ENCODE data around the gene SAMHD1. TPM values are rescaled to one million over a fixed set of nuclear protein-coding genes. Genes with fewer than 3 reads are reported as not detected.

SAMHD1 gene
- total RNA-seq, 1 donor from 2014 or later = 95.4 TPM

DNA sequence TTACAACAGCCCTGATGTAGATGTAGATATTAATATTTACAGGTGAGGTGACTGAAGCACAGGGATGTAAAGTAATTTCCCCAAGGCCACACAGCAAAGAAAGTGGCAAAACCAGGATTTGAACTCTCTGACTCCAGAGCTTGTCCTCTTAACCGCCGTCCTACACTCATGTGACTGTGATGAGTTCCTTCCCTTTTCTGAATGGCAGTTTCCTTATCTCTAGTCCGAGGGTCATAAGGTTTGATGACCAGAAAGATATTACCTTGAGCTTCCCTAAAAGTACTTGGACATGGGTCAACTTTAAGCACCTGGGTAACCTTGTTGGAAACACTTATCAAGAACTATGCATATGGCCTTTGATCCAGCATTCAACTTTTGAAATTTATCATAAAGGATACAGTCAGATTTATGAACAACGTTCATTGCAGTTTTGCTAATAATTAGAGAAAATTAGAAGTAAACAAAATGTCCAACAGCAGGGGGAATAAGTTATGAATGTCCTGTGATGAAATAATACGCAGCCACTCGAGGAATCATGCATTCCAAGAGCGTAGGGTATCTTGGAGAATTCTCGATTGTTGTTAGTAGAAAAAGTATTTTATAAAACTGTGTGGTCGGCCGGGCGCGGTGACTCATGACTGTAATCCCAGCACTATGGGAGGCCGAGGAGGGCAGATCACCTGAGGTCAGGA lies 77.9 kb downstream of the SAMHD1 start:
- DNase-seq (ENCODE audit: low spot score) = no peak

- DNase-seq (ENCODE audit: low spot score) = no peak
Measured at GRCh38 chr20:36872852-36873251, 78.7 kb downstream of the SAMHD1 start.

GRCh38 chr20:36871640-36872570 lies 79.6 kb downstream of the SAMHD1 start:
- DNase-seq (ENCODE audit: low spot score) = no peak

DNA sequence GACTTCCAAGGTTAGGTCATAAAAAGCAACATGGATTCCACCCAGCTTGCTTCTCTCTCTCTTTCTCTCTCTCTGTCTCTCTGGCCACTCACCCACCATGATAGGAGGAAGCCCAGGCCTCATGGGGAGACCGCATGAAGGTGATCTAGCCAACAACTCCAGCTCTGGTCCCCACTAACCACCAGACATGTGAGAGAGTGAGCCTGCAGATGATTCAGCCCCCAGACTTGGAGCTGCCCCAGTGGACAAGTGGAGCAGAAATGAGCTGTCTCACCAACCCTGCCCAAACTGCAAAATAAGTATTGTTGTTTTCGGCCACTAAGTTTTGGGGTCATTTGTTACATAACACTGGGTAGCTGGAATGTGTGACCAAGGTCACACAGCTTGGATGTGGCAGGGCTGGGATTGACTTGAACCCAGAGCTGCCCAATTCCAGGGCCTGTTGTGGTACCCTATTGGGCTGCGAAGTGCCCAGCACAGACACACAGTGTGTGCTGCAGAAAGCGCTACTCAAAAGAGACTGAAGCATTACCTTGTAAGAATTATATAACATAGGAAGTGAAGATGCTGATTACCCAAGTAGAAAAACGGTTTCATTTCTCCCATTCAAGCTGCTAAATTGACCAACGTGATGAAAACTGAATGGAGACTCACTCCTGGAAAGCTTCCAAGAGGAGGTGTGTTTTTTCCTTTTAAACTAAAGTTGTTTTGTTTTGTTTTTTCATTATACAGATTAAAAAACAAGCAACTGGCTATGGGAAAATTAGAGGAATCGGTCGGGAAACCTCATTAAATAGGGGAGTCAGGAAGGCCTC lies 84.6 kb downstream of the SAMHD1 start:
- no peak for DNase-seq (ENCODE audit: low spot score)

DNA sequence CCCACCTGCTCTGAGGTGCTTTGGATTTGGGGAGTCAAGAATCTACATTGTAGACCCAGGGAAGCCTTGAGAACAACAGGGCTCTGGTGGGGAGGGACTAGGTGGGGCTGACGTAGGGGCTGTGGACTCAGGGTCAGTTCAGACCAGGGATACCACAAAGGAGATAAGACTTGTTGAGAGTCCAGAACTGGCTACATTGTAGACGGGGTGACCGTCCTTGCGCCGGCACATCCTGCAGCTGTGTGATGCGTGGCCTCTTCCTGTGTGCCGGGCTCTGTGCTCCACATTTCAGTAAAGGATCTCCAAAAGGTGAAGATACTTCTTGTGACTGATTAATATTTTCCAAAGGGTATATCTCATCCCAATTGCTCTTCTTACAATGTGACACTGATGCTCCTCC lies 85.3 kb downstream of the SAMHD1 start:
- no peak for DNase-seq (ENCODE audit: low spot score)

DNA sequence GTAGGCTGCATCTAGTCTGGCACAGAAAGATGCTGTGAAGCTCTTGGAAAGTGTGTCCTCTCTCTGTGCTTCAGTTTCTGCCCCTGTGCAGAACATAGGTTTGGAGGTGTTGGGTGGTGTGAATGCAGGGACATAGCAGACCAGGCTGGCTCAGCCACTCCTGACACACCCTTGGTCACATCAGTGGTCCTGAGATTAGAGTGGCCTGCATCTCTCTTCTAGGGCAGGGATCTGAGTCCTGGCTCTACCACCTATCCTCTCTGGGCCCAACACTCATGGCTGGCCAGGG lies 85.7 kb downstream of the SAMHD1 start:
- DNase-seq (ENCODE audit: low spot score) = no peak

- no peak for DNase-seq (ENCODE audit: low spot score)
Measured at GRCh38 chr20:36865076-36865860, 86.2 kb downstream of the SAMHD1 start.

DNA sequence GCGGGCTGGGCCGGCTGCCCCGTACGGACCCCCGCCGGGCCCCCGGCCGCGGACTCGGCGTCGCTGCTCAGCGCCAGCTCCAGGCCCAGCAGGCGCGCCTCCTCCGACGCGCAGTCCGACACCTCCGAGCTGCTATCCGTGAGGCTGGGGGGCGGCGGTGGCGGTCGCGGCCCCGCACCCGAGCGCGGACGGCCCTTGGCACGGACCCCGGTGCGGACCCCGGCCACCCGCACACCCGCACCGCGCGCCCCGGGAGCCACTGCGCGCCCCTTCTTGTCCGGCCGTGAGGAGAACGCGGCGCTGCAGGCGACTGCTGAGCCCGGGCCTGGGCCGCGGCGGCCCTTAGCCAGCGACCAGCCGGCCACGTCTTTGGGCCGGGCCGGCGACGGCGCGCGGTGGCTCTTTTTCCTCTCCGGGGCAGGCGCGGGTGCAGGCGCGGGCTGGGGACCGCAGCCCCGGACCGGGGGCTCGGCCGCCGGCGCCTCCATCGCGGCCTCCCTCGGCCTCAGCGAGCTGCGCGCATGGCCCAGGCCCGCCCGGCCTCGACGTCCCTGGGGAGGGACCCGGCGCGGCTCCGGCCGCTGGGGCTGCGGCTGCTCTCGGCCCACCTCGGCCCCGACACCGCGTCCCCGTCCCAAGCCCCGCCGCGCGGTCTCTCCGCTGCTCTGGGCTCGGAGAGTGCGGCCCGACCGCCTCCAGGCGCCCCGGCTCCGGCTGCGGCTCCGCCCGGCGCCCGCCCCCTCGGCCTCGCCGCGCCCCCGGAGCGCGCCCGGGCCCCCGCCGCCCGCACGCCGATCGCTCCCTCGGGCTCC lies 88.4 kb downstream of the SAMHD1 start:
- no peak for DNase-seq (ENCODE audit: low spot score)

DNA sequence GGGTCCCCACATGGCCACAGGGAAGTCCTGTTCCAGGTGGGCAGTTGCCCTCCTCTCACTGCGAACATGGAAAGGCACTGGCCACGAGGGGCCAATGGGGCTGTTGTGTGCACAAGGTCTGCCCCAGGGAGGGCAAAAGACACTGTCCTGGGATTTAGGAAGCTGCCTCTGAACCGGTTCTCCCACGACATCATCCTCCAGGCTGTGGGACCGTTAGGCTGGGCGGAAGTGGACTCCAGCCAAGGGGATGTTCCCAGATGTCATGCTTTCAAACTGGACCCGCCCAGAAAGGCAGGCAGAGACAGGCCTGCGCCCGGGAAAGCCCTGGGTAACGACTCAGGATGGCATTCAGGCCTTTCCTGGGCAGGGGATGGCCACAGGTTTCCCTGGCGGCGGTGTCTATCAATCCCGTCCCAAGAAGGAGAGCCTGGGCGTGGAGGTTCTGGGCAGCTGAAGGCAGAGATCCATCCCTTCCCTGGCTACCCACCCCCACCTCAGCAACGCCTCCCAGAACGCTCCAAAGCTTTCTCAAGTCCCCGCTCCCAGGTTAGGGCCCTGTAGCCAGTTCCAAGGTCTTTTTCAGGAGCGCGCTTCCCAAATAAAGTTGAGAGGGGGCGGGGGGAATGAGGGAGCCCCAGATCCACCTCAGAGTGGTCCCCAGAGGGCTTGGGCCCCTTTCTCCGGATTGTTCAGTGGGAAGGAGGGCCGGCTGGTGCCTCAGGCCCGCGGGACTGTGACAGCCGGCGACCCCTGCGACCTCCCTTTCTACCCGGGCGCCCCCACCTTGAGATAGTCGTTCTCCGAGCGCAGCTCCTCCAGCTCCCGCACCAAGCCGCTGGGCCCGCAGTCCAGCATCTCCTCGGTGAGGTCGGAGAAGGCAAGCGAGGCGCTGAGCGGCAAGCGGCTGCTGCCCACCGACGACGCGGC lies 89.4 kb downstream of the SAMHD1 start:
- DNase-seq (ENCODE audit: low spot score) = peak; percentile 91

GRCh38 chr20:36861625-36861874 lies 90.0 kb downstream of the SAMHD1 start:
- DNase-seq (ENCODE audit: low spot score) = no peak

DNA sequence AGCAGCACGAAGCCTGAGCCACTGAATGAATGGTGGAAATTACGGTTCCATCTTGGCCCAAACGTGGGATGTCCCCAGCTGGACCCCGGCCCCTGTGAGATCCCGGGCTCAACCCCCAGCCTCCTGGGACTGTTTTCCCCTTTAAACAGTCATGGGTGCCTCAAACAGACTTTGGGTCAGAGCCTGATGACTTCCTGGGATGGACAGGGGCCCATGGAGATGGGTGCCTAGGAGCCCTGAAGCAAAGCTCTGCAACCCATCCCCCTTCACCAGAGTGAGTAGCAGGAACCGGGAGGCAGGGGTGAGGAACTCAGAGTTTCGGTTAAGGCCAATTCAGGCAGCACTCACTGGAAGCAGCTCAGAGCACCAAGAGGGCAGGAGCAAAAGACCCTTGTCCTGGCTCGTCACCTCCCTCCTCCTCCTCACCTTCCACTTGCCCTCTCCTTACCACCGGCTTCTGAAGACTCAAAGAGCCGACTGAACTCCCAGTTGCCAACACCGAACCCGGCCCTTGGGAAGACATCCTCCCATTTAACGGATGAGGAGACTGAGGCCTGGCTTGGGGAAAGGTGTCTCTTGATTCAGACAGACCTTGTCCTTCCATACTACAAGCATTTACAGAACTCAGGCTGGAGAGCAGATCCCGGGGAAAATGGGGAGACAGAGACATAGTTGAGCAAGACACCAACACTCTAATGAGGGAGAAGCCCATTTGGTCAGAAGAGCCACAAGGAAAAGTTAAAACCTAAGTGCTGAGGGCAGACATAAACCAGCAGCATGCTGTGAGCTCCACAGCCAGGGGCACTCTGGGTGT lies 90.5 kb downstream of the SAMHD1 start:
- no peak for DNase-seq (ENCODE audit: low spot score)

- DNase-seq (ENCODE audit: low spot score) = no peak
Measured at GRCh38 chr20:36860339-36860738, 91.2 kb downstream of the SAMHD1 start.

- no peak for DNase-seq (ENCODE audit: low spot score)
Measured at GRCh38 chr20:36859700-36860330, 91.7 kb downstream of the SAMHD1 start.

DNA sequence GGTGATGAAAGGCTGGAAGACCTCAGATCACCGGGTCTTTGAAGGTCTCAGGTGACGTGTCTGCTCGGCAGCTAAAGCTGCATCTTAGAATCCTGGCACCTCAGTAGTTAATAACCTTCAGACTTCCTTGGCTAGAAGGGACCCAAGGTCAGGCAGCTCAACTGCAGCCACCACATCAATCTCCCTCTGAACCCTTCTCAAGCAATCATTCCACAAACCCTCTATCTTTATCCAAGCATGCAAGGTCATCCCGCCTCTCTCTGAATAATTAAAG lies 92.3 kb downstream of the SAMHD1 start:
- no peak for DNase-seq (ENCODE audit: low spot score)

DNA sequence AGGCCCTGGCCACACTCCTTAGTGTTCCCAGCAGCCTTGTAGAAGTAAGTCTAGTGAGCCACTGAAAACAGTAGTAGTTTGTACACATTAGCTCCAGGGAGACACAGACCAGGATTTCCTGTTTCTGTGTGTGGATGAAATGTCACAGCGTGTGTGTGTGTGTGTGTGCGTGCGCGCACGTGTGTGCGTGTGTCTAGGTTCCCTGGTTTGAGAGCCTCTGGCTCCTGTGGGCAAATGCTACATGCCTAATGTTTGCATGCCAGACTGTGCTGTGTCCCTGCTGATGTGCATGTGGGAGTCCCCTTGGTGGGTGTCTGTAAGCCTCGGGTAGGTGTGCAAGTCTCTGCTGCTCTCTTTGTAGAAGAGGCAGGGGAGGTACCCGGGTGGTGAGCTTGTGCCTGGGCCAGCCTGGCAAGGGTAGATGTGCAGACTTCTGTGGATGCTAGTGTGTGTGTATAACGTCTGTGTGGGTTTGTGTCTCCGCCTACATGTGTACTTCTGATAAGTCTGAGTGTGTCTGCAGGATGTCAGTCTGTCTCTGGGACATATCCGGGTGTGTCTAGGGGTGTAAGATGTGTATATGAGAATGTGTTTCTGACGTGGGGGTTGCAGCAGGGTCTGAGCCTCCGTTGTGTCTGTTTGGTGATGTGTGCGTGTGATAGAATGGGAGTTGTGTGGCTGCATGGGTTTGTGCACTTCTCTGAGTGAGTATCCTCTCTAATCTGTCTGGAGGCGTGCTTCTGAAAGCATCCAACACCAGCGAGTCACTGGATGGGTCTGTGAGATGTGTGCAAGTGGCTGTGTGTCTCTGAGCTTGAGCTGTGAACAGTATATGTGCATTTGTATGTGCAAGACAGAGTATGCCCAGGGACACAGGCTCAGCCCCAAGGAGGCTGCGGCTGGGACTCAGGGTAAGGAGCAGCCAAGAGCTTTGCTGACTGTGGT lies 94.5 kb downstream of the SAMHD1 start:
- DNase-seq (ENCODE audit: low spot score) = no peak

- no peak for DNase-seq (ENCODE audit: low spot score)
Measured at GRCh38 chr20:36856195-36856594, 95.3 kb downstream of the SAMHD1 start.

DNA sequence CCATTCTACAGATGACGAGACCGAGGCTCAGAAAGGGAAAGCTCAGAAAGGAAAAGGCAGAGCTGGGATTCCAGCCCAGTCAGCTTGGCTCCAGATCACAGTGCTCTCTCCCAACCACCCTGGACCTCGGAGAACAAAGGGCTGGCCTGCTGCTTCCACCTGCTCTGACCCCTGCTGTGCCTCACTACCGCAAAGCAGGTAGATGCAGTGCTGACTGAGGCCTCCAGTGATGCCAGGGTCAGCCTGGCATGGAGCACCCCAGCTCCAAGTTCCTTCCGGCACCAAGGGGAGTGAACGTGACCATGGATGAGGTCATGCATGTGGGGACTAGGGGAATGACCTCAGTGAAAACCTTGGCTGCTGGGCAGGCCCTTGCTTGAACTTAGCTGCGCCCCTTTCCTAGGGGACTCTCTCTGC lies 96.3 kb downstream of the SAMHD1 start:
- no peak for DNase-seq (ENCODE audit: low spot score)

Measured in ureter (tissue), 1 donor.